OCI-LY1 (cell line): Measurements from ENCODE around the gene FBXW11.

ENCODE experiments used
- H2AFZ ChIP-seq: fragments of 200-600 bp; sonication (generic), shearing (Covaris generic); 2 replicates; pipeline ENCODE4 v1.6.0; 2014; ENCODE audit warnings: antibody characterized with exemption, mild to moderate bottlenecking, low read length
- H3F3A ChIP-seq: fragments of 200-600 bp; sonication (generic), shearing (Covaris generic); 2 replicates; pipeline ENCODE4 v1.6.0; 2014; ENCODE audit warnings: mild to moderate bottlenecking, antibody characterized with exemption, low read length, moderate library complexity; ENCODE audit not compliant: insufficient read depth
- H3K27ac ChIP-seq: fragments of 200-600 bp; sonication (generic); 2 replicates; pipeline ENCODE4 v1.5.1; 2014; ENCODE audit warnings: low read length, mixed run types, mild to moderate bottlenecking, low read depth; ENCODE audit not compliant: poor library complexity, severe bottlenecking
- H3K27me3 ChIP-seq: fragments of 200-600 bp; sonication (generic); 2 replicates; pipeline ENCODE4 v1.6.0; 2014; ENCODE audit warnings: antibody characterized with exemption, mild to moderate bottlenecking, low read length, moderate library complexity; ENCODE audit not compliant: insufficient read depth
- H3K36me3 ChIP-seq: fragments of 200-600 bp; sonication (generic); 2 replicates; pipeline ENCODE4 v1.6.1; 2014; ENCODE audit warnings: mild to moderate bottlenecking, antibody characterized with exemption, low read length, moderate library complexity, mixed read lengths; ENCODE audit not compliant: insufficient read depth
- H3K4me1 ChIP-seq: fragments of 200-600 bp; sonication (generic); 2 replicates; pipeline ENCODE4 v1.5.1; 2014; ENCODE audit warnings: mild to moderate bottlenecking, low read length, moderate library complexity; ENCODE audit not compliant: insufficient read depth, severe bottlenecking
- H3K4me2 ChIP-seq: fragments of 200-600 bp; sonication (generic), shearing (Covaris generic); 2 replicates; pipeline ENCODE4 v1.6.1; 2014; ENCODE audit warnings: low read length
- H3K4me3 ChIP-seq: fragments of 200-600 bp; sonication (generic); 2 replicates; pipeline ENCODE4 v1.5.1; 2014; ENCODE audit warnings: low read length, low read depth, mild to moderate bottlenecking, mixed read lengths; ENCODE audit not compliant: poor library complexity, severe bottlenecking
- H3K79me2 ChIP-seq: fragments of 200-600 bp; shearing (Covaris generic); 2 replicates; pipeline ENCODE4 v1.6.1; 2016; ENCODE audit warnings: mixed run types, low read length, mixed read lengths; ENCODE audit not compliant: insufficient read depth
- H3K9ac ChIP-seq: fragments of 200-600 bp; sonication (generic), shearing (Covaris generic); 2 replicates; pipeline ENCODE4 v1.6.1; 2014; ENCODE audit warnings: mild to moderate bottlenecking, low read length, mixed read lengths
- H3K9me2 ChIP-seq: fragments of 200-600 bp; sonication (generic), shearing (Covaris generic); 2 replicates; pipeline ENCODE4 v1.6.1; 2014; ENCODE audit warnings: low read depth, mild to moderate bottlenecking, low read length, mixed read lengths
- H3K9me3 ChIP-seq: fragments of 200-600 bp; shearing (Covaris generic); 2 replicates; pipeline ENCODE4 v1.6.1; 2014; ENCODE audit warnings: low read length, mixed read lengths
- H4K20me1 ChIP-seq: fragments of 200-600 bp; sonication (generic), shearing (Covaris generic); 2 replicates; pipeline ENCODE4 v1.6.0; 2016; ENCODE audit warnings: mild to moderate bottlenecking, low read length; ENCODE audit not compliant: insufficient read depth
- CTCF ChIP-seq: fragments of 200-600 bp; sonication (generic), shearing (Covaris generic); IDR thresholded peaks from 2 replicates; pipeline ENCODE4 v1.5.1; 2017; ENCODE audit warnings: mild to moderate bottlenecking, antibody characterized with exemption, low read length, moderate library complexity, mixed read lengths
- EZH2 ChIP-seq: fragments of 200-600 bp; sonication (generic), shearing (Covaris generic); IDR thresholded peaks from 2 replicates; pipeline ENCODE4 v1.8.0; 2017; ENCODE audit warnings: borderline replicate concordance, mixed run types, mild to moderate bottlenecking, antibody characterized with exemption, low read length, moderate library complexity, mixed read lengths

The FBXW11 gene

GRCh38 chr5:171865471-171865870 is 141.0 kb downstream of the FBXW11 start:
- Histone ChIP-seq H3K27ac (no peak overlapping the region), H3K9me3 (no peaks in the 10 kb centered on the region), H3K36me3 (peaks cover 48% of the 10 kb centered on the region), H3K27me3 (no peaks in the 10 kb centered on the region), H3K4me1 (no peaks in the 10 kb centered on the region), H3K9me2 (no peaks in the 10 kb centered on the region), H4K20me1 (no peaks in the 10 kb centered on the region), H2AFZ (no peak overlapping the region), H3K79me2 (no peaks in the 10 kb centered on the region), H3K4me2 (no peak overlapping the region), H3F3A (no peaks in the 10 kb centered on the region), H3K9ac (no peak overlapping the region), H3K4me3 (no peak overlapping the region)
- no peak for TF ChIP-seq CTCF
- TF ChIP-seq EZH2: no peak

DNA sequence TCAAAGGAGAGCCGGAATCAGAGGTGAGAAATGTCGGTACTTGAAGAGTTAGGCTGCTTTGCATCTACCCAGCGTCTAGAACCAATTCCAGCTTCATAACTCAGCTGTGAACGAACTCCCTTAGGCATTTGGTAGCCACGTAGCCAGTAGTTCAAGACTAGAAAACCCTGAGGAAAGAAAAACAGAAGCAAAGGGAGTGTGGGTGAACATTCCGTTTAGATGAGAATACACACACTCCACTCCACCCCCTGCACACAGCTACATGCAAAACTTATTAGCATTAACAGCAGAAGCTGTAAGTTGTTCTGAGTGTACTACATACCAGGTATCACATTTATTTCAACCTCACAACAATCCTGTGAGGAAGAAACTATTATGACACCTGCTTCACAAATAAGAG is 142.5 kb downstream of the FBXW11 start:
- H3K4me3 ChIP-seq: no peak overlapping the region
- TF ChIP-seq CTCF (no peak), EZH2 (no peak)
- H3K9ac ChIP-seq: no peak overlapping the region
- H3K36me3 ChIP-seq: peaks cover 36% of the 10 kb centered on the region
- no peaks in the 10 kb centered on the region for H3K9me2 ChIP-seq
- no peaks in the 10 kb centered on the region for H3K4me1 ChIP-seq
- H2AFZ ChIP-seq: no peak overlapping the region
- no peak overlapping the region for H3K27ac ChIP-seq
- no peaks in the 10 kb centered on the region for H3K9me3 ChIP-seq
- H3K79me2 ChIP-seq: no peaks in the 10 kb centered on the region
- no peaks in the 10 kb centered on the region for H4K20me1 ChIP-seq
- H3K27me3 ChIP-seq: no peaks in the 10 kb centered on the region
- no peaks in the 10 kb centered on the region for H3F3A ChIP-seq
- H3K4me2 ChIP-seq: no peak overlapping the region

- TF ChIP-seq CTCF: no peak
- TF ChIP-seq EZH2: no peak
- no peaks in the 10 kb centered on the region for H4K20me1 ChIP-seq
- no peaks in the 10 kb centered on the region for H3F3A ChIP-seq
- no peak overlapping the region for H3K27ac ChIP-seq
- no peaks in the 10 kb centered on the region for H3K79me2 ChIP-seq
- H3K4me2 ChIP-seq: no peak overlapping the region
- no peaks in the 10 kb centered on the region for H3K9me3 ChIP-seq
- H3K27me3 ChIP-seq: no peaks in the 10 kb centered on the region
- H3K9me2 ChIP-seq: no peaks in the 10 kb centered on the region
- H3K4me1 ChIP-seq: no peaks in the 10 kb centered on the region
- no peak overlapping the region for H3K9ac ChIP-seq
- peaks cover 23% of the 10 kb centered on the region for H3K36me3 ChIP-seq
- no peak overlapping the region for H2AFZ ChIP-seq
- H3K4me3 ChIP-seq: no peak overlapping the region
These were observed 143.8 kb downstream of the FBXW11 start for GRCh38 chr5:171862624-171863023.
